Effector CD4-positive, alpha-beta T cell (primary cell): ENCODE measurements around the gene PATZ1.

ENCODE experiments used
- DNase-seq: peaks from one replicate; pipeline ENCODE4 v3.0.0-alpha.2; 2020

The PATZ1 gene

GRCh38 chr22:31305194-31305593 is 41.0 kb downstream of the PATZ1 start:
- no peak for DNase-seq

- DNase-seq, result no peak
These were observed 43.6 kb downstream of the PATZ1 start for GRCh38 chr22:31302537-31302936.

- DNase-seq, result no peak
These were observed 44.1 kb downstream of the PATZ1 start for GRCh38 chr22:31302006-31302405.

- no peak for DNase-seq
These were observed 45.2 kb downstream of the PATZ1 start for GRCh38 chr22:31300896-31301295.

GRCh38 chr22:31295831-31296657 is 50.1 kb downstream of the PATZ1 start:
- no peak for DNase-seq

- DNase-seq, result no peak
These were observed 50.8 kb downstream of the PATZ1 start for GRCh38 chr22:31295360-31295759.

- DNase-seq, result peak; percentile 84
These were observed 53.7 kb downstream of the PATZ1 start, which contains the start of gene PIK3IP1 for GRCh38 chr22:31292236-31292989. PIK3IP1 (minus strand) TSS chr22:31292488; CDS start chr22:31292344, 144 bp downstream.

- no peak for DNase-seq
These were observed 54.5 kb downstream of the PATZ1 start for GRCh38 chr22:31291481-31292235.

- DNase-seq, result peak; percentile 95
These were observed 55.4 kb downstream of the PATZ1 start for GRCh38 chr22:31290494-31291471.

- no peak for DNase-seq
These were observed 56.8 kb downstream of the PATZ1 start for GRCh38 chr22:31289344-31289743.

- no peak for DNase-seq
These were observed 57.5 kb downstream of the PATZ1 start for GRCh38 chr22:31288496-31289240.

- DNase-seq, result no peak
These were observed 58.2 kb downstream of the PATZ1 start for GRCh38 chr22:31287818-31288495.

GRCh38 chr22:31286360-31287255 is 59.5 kb downstream of the PATZ1 start:
- peak; percentile 69 for DNase-seq

- no peak for DNase-seq
These were observed 61.6 kb downstream of the PATZ1 start for GRCh38 chr22:31284281-31285155.

GRCh38 chr22:31282748-31283468 is 63.2 kb downstream of the PATZ1 start:
- no peak for DNase-seq

- no peak for DNase-seq
These were observed 64.4 kb downstream of the PATZ1 start for GRCh38 chr22:31281733-31282132.

- DNase-seq, result no peak
These were observed 66.2 kb downstream of the PATZ1 start for GRCh38 chr22:31279821-31280505.
